Naive thymus-derived CD4-positive, alpha-beta T cell (primary cell): ENCODE data around the gene CALM3. TPM values are rescaled to one million over a fixed set of nuclear protein-coding genes. Genes with fewer than 3 reads are reported as not detected.
A peak's percentile ranks its signal among the peaks of the same experiment; 100 is the strongest.
"Not testable (repeated sequence)": the region's sequence is repeated elsewhere in the genome, so short reads cannot be mapped to it uniquely, and the experiment has no call there.

ENCODE experiments used
- ATAC-seq: fragments of 150-1000 bp; cut with Tn5 transposase; 2 replicates; pipeline ENCODE4 v1.10.0; 2021; ENCODE audit warnings: mild to moderate bottlenecking, moderate library complexity
- CTCF ChIA-PET: fragments of 350-600 bp; sonication (Branson Sonifier 250); formaldehyde crosslinking; loops from one replicate; lab custom pipeline; 2021; ENCODE audit warnings: antibody characterized with exemption; lab: Charles Lee
- POLR2A ChIA-PET: fragments of 350-600 bp; sonication (Branson Sonifier 250); formaldehyde crosslinking; loops from one replicate; lab custom pipeline; 2021; ENCODE audit warnings: antibody characterized with exemption, inconsistent platforms; lab: Charles Lee
- DNase-seq, 9 donors: peaks; one replicate each; pipeline versions ENCODE4 v3.0.0 to v3.0.0-alpha.2; 2020 to 2022; ENCODE audit warnings: mixed read lengths in 1 of 9
- H3K27ac ChIP-seq: one replicate; pipeline ENCODE4 v1.7.0; 2013; ENCODE audit warnings: mild to moderate bottlenecking, low read depth, low read length, moderate library complexity
- H3K27me3 ChIP-seq, 2 donors: one replicate each; pipeline ENCODE4 v1.7.0; 2013; ENCODE audit warnings: low read length in 2 of 2, mild to moderate bottlenecking in 2 of 2, moderate library complexity in 2 of 2; ENCODE audit not compliant: control insufficient read depth in 2 of 2, insufficient read depth in 2 of 2
- H3K36me3 ChIP-seq, 3 experiments: 1 replicate in 2 of 3; 2 replicates in 1 of 3; pipeline ENCODE4 v1.7.0; 2013; ENCODE audit warnings: low read length in 3 of 3, mild to moderate bottlenecking in 3 of 3, moderate library complexity in 1 of 3; ENCODE audit not compliant: insufficient read depth in 3 of 3, control insufficient read depth in 2 of 3
- H3K4me1 ChIP-seq, 2 donors: one replicate each; pipeline ENCODE4 v1.7.0; 2013; ENCODE audit warnings: low read length in 2 of 2, mild to moderate bottlenecking in 2 of 2, moderate library complexity in 1 of 2; ENCODE audit not compliant: control insufficient read depth in 2 of 2, insufficient read depth in 2 of 2
- H3K4me3 ChIP-seq: 2 replicates; pipeline ENCODE4 v1.7.0; 2013; ENCODE audit warnings: mild to moderate bottlenecking, low read length
- H3K9me3 ChIP-seq, 3 experiments: 1 replicate in 2 of 3; 2 replicates in 1 of 3; pipeline ENCODE4 v1.7.0; 2013; ENCODE audit warnings: low read length in 3 of 3; ENCODE audit not compliant: control insufficient read depth in 2 of 3
- H3K27ac Mint-ChIP-seq, 9 donors: one replicate each; pipeline ENCODE4 v1.8.0; 2020 to 2022; ENCODE audit warnings: mixed read lengths in 9 of 9, mild to moderate bottlenecking in 8 of 9, moderate library complexity in 5 of 9, inconsistent platforms in 2 of 9
- H3K27me3 Mint-ChIP-seq, 5 donors: one replicate each; pipeline ENCODE4 v1.8.0; 2021 to 2022; ENCODE audit warnings: mixed read lengths in 5 of 5, mild to moderate bottlenecking in 1 of 5
- H3K36me3 Mint-ChIP-seq, 5 donors: one replicate each; pipeline ENCODE4 v1.8.0; 2020 to 2022; ENCODE audit warnings: mixed read lengths in 5 of 5, mild to moderate bottlenecking in 3 of 5, inconsistent platforms in 1 of 5
- H3K4me1 Mint-ChIP-seq, 7 donors: one replicate each; pipeline ENCODE4 v1.8.0; 2020 to 2022; ENCODE audit warnings: mixed read lengths in 7 of 7, mild to moderate bottlenecking in 3 of 7, inconsistent platforms in 1 of 7
- H3K4me3 Mint-ChIP-seq, 10 donors: one replicate each; pipeline ENCODE4 v1.8.0; 2020 to 2022; ENCODE audit warnings: mild to moderate bottlenecking in 10 of 10, mixed read lengths in 10 of 10, moderate library complexity in 6 of 10, inconsistent platforms in 2 of 10
- H3K9me3 Mint-ChIP-seq, 11 donors: one replicate each; pipeline ENCODE4 v1.8.0; 2020 to 2022; ENCODE audit warnings: mixed read lengths in 11 of 11, mild to moderate bottlenecking in 4 of 11, inconsistent platforms in 1 of 11, moderate library complexity in 1 of 11
- intact Hi-C, 2 donors: fragments of 100-400 bp; cut with micrococcal nuclease; formaldehyde crosslinking; loops; one replicate each; pipeline ENCODE4 v1.15.1; 2023
- polyA plus RNA-seq, 2 donors: library from polyadenylated mRNA; unstranded; fragments of 300-500 nt; fragmentation: Illumina TruSeq; gene quantifications; one replicate each; pipeline ENCODE4 v1.2.3, GENCODE V29; 2021
- total RNA-seq, 6 experiments: library from RNA in 5 of 6; stranded (reverse) in 5 of 6; gene quantifications; 1 replicate in 5 of 6; 2 replicates in 1 of 6; pipeline ENCODE4 v1.2.3 and lab custom pipeline; 2021 to 2026

Gene CALM3
- 100 to 1,000 TPM; 203 to 517 (median 266) TPM for total RNA-seq
- polyA plus RNA-seq = 100 to 1,000 TPM; 242 to 254 TPM
- 253 reads per million, percentile 95 among the genes with 10 or more reads in this experiment for total RNA-seq (lab: John Stamatoyannopoulos, UW)

GRCh38 chr19:46601318-46602224, at the start of gene CALM3:
TSS of gene CALM3 (plus strand) at chr19:46601330. CDS start at chr19:46601435, 105 bp downstream.
- H3K27ac Mint-ChIP-seq = peak within 1 kb of the TSS; percentile 100
- peak within 1 kb of the TSS; percentile 99 for H3K4me3 ChIP-seq
- peak within 1 kb of the TSS; percentile 99 for H3K27ac ChIP-seq
- H3K36me3 ChIP-seq = peaks cover 0 to 25% (median 0%) of the 10 kb centered on the region in 3 experiments
- POLR2A ChIA-PET = interaction anchor here (0.6 to 4.5 kb wide), 17 partner anchors 10 to 655 kb away, joined by 3 to 112 read pairs (median 6); partner anchors contain the start of genes CCDC9, DACT3 and PTGIR
- H3K4me1 ChIP-seq = peaks cover 15 to 30% of the 10 kb centered on the region in 2 donors
- peaks cover 0 to 11% (median 0%) of the 10 kb centered on the region in 3 experiments for H3K9me3 ChIP-seq
- DNase-seq (peak in 1 of 9 donors; percentile 36), ATAC-seq (no peak)
- peaks cover 34 to 66% (median 54%) of the 10 kb centered on the region in 7 donors for H3K4me1 Mint-ChIP-seq
- no peaks in the 10 kb centered on the region for H3K27me3 ChIP-seq
- intact Hi-C loops = loop anchor here (1.0 to 10.0 kb wide), 12 partner anchors 15 to 1011 kb away; partner anchors contain the start of genes AP2S1 (in 2 of the 2), ARHGAP35 (in 1 of the 2), DACT3 (in 1 of the 2) and FKRP (in 1 of the 2)
- H3K9me3 Mint-ChIP-seq = peaks cover 0 to 20% (median 8%) of the 10 kb centered on the region in 11 donors
- peak within 1 kb of the TSS; percentile 95 to 100 (median 98) for H3K4me3 Mint-ChIP-seq
- H3K36me3 Mint-ChIP-seq = peaks cover 3 to 40% (median 11%) of the 10 kb centered on the region in 5 donors
- H3K27me3 Mint-ChIP-seq = peaks cover 0 to 8% (median 0%) of the 10 kb centered on the region in 5 donors
- CTCF ChIA-PET = interaction anchor here (0.5 to 3.7 kb wide), 9 partner anchors 10 to 1162 kb away, joined by 3 to 17 read pairs (median 6); partner anchors contain the start of gene DACT3

GRCh38 chr19:46552891-46553290, 48.2 kb upstream of the CALM3 start:
- ChIA-PET POLR2A (no interaction called here), CTCF (no interaction called here)
- Mint-ChIP-seq H3K36me3 (peaks cover 0 to 22% (median 11%) of the 10 kb centered on the region in 5 donors), H3K9me3 (peaks cover 4 to 59% (median 16%) of the 10 kb centered on the region in 11 donors), H3K27ac (no peak overlapping the region), H3K4me3 (no peak overlapping the region), H3K4me1 (no peaks in the 10 kb centered on the region), H3K27me3 (peaks cover 5 to 52% (median 11%) of the 10 kb centered on the region in 5 donors)
- H3K36me3 ChIP-seq = no peaks in the 10 kb centered on the region
- H3K27ac ChIP-seq = no peak overlapping the region
- intact Hi-C loops = no loop called here
- no peak overlapping the region for H3K4me3 ChIP-seq
- DNase-seq = no peak
- peaks cover 0 to 12% (median 0%) of the 10 kb centered on the region in 3 experiments for H3K9me3 ChIP-seq
- no peak for ATAC-seq
- peaks cover 0 to 2% of the 10 kb centered on the region in 2 donors for H3K27me3 ChIP-seq
- no peaks in the 10 kb centered on the region for H3K4me1 ChIP-seq

GRCh38 chr19:46554161-46554560, 47.0 kb upstream of the CALM3 start:
- peaks cover 0 to 12% (median 0%) of the 10 kb centered on the region in 3 experiments for H3K9me3 ChIP-seq
- Mint-ChIP-seq H3K27me3 (peaks cover 5 to 51% (median 12%) of the 10 kb centered on the region in 5 donors), H3K36me3 (peaks cover 5 to 22% (median 11%) of the 10 kb centered on the region in 5 donors), H3K9me3 (peaks cover 4 to 55% (median 17%) of the 10 kb centered on the region in 11 donors), H3K4me1 (no peaks in the 10 kb centered on the region), H3K27ac (no peak overlapping the region), H3K4me3 (no peak overlapping the region)
- intact Hi-C loops = no loop called here
- ChIA-PET POLR2A (interaction anchor here (0.6 kb wide), 2 partner anchors 32 to 517 kb away, joined by 3 read pairs; no protein-coding TSS in a partner anchor), CTCF (interaction anchor here (1.1 kb wide), 1 partner anchor 11 kb away, joined by 5 read pairs; no protein-coding TSS in a partner anchor)
- DNase-seq = no peak
- H3K27ac ChIP-seq = no peak overlapping the region
- no peaks in the 10 kb centered on the region for H3K4me1 ChIP-seq
- H3K4me3 ChIP-seq = no peak overlapping the region
- no peak for ATAC-seq
- peaks cover 0 to 2% of the 10 kb centered on the region in 2 donors for H3K27me3 ChIP-seq
- no peaks in the 10 kb centered on the region for H3K36me3 ChIP-seq

- Mint-ChIP-seq H3K36me3 (peaks cover 5 to 18% (median 7%) of the 10 kb centered on the region in 5 donors), H3K9me3 (peaks cover 4 to 41% (median 8%) of the 10 kb centered on the region in 11 donors), H3K4me1 (no peaks in the 10 kb centered on the region), H3K27ac (no peak overlapping the region), H3K27me3 (peaks cover 5 to 46% (median 7%) of the 10 kb centered on the region in 5 donors), H3K4me3 (no peak overlapping the region)
- peaks cover 0 to 2% of the 10 kb centered on the region in 2 donors for H3K27me3 ChIP-seq
- no peak for DNase-seq
- no peak overlapping the region for H3K4me3 ChIP-seq
- no peak overlapping the region for H3K27ac ChIP-seq
- POLR2A ChIA-PET = no interaction called here
- no peaks in the 10 kb centered on the region for H3K4me1 ChIP-seq
- peaks cover 0 to 6% (median 0%) of the 10 kb centered on the region in 3 experiments for H3K9me3 ChIP-seq
- no peaks in the 10 kb centered on the region for H3K36me3 ChIP-seq
- CTCF ChIA-PET = no interaction called here
- peak; percentile 34 for ATAC-seq
- intact Hi-C loops = no loop called here
These were observed 45.4 kb upstream of the CALM3 start for GRCh38 chr19:46555628-46556280.

- ATAC-seq, H3K36me3 ChIP-seq, H3K27me3 ChIP-seq, intact Hi-C loops, H3K27ac ChIP-seq, H3K4me1 ChIP-seq, H3K4me3 Mint-ChIP-seq, H3K27ac Mint-ChIP-seq, DNase-seq, H3K4me3 ChIP-seq, H3K9me3 ChIP-seq, H3K4me1 Mint-ChIP-seq: not testable (repeated sequence)
- Mint-ChIP-seq H3K36me3 (peaks cover 0 to 11% (median 5%) of the 10 kb centered on the region in 5 donors), H3K27me3 (peaks cover 0 to 42% (median 6%) of the 10 kb centered on the region in 5 donors), H3K9me3 (peaks cover under 1 to 34% (median 5%) of the 10 kb centered on the region in 11 donors)
- ChIA-PET POLR2A (interaction anchor here (0.6 kb wide), 1 partner anchor 97 kb away, joined by 3 read pairs; no protein-coding TSS in a partner anchor), CTCF (interaction anchor here (0.6 kb wide), 1 partner anchor 26 kb away, joined by 4 read pairs; no protein-coding TSS in a partner anchor)
These were observed 44.7 kb upstream of the CALM3 start for GRCh38 chr19:46556471-46556870.

GRCh38 chr19:46559203-46559602, 41.9 kb upstream of the CALM3 start:
- no peak overlapping the region for H3K4me3 ChIP-seq
- ChIA-PET CTCF (interaction anchor here (0.6 kb wide), 2 partner anchors 18 to 156 kb away, joined by 3 to 4 read pairs; no protein-coding TSS in a partner anchor), POLR2A (no interaction called here)
- no peaks in the 10 kb centered on the region for H3K27me3 ChIP-seq
- intact Hi-C loops = no loop called here
- H3K4me1 Mint-ChIP-seq = peaks cover 0 to 4% (median 2%) of the 10 kb centered on the region in 7 donors
- DNase-seq = no peak
- H3K4me1 ChIP-seq = no peaks in the 10 kb centered on the region
- no peak for ATAC-seq
- H3K27me3 Mint-ChIP-seq = peaks cover 0 to 27% (median 5%) of the 10 kb centered on the region in 5 donors
- H3K9me3 ChIP-seq = no peaks in the 10 kb centered on the region
- H3K36me3 Mint-ChIP-seq = peaks cover 0 to 7% (median 5%) of the 10 kb centered on the region in 5 donors
- peaks cover 0 to 16% (median 5%) of the 10 kb centered on the region in 11 donors for H3K9me3 Mint-ChIP-seq
- no peak overlapping the region for H3K27ac Mint-ChIP-seq
- H3K36me3 ChIP-seq = no peaks in the 10 kb centered on the region
- H3K4me3 Mint-ChIP-seq = no peak overlapping the region
- no peak overlapping the region for H3K27ac ChIP-seq
